ENCODE data around the gene TTLL13. TPM values are rescaled to one million over a fixed set of nuclear protein-coding genes. Genes with fewer than 3 reads are reported as not detected.
A peak's percentile ranks its signal among the peaks of the same experiment; 100 is the strongest.

The TTLL13 gene
- total RNA-seq, 2 experiments from 2014 or later = 0.39 to 0.46 TPM

DNA sequence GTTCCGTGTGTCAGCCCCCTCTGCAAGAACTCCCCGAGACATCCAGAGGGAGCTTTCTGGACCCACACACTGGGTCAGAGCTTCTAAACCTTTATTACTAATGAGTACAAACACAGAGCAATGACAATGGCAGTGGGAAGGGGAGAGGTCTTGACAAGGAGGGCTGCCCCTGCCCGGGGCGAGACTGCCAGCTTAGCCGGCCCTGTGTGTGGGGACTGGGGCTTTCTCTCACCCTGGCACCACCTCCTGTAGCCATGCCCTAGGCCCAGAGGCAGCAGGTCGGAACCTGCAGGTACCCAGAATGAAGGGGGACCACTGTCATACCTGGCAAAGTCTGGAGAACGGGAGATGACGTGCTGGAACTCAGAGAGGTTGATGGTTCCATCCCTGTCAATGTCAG lies 18.7 kb upstream of the TTLL13 start:
- Mint-ChIP-seq H3K4me1 (peaks cover 46% of the 10 kb centered on the region), H3K4me3 (peak overlapping the region; percentile 99), H3K27me3 (no peaks in the 10 kb centered on the region), H3K9me3 (ENCODE audit: low read depth) (no peaks in the 10 kb centered on the region), H3K36me3 (ENCODE audit: low read depth) (peaks cover 39% of the 10 kb centered on the region), H3K27ac (peak overlapping the region; percentile 97)
- POLR2A ChIA-PET = no interaction called here
- intact Hi-C loops (cut with DNase I, micrococcal nuclease) = loop anchor here (1.0 to 5.0 kb wide), 6 partner anchors 29 to 538 kb away; partner anchors contain the start of genes SEMA4B (in 2 of the 2), IDH2 (in 1 of the 2), PEX11A (in 1 of the 2) and WDR93 (in 1 of the 2)
- DNase-seq (no peak), ATAC-seq (no peak)
- CTCF ChIA-PET = interaction anchor here (1.0 to 3.0 kb wide), 5 partner anchors 9 to 88 kb away, joined by 3 to 13 read pairs (median 5); no protein-coding TSS in a partner anchor

DNA sequence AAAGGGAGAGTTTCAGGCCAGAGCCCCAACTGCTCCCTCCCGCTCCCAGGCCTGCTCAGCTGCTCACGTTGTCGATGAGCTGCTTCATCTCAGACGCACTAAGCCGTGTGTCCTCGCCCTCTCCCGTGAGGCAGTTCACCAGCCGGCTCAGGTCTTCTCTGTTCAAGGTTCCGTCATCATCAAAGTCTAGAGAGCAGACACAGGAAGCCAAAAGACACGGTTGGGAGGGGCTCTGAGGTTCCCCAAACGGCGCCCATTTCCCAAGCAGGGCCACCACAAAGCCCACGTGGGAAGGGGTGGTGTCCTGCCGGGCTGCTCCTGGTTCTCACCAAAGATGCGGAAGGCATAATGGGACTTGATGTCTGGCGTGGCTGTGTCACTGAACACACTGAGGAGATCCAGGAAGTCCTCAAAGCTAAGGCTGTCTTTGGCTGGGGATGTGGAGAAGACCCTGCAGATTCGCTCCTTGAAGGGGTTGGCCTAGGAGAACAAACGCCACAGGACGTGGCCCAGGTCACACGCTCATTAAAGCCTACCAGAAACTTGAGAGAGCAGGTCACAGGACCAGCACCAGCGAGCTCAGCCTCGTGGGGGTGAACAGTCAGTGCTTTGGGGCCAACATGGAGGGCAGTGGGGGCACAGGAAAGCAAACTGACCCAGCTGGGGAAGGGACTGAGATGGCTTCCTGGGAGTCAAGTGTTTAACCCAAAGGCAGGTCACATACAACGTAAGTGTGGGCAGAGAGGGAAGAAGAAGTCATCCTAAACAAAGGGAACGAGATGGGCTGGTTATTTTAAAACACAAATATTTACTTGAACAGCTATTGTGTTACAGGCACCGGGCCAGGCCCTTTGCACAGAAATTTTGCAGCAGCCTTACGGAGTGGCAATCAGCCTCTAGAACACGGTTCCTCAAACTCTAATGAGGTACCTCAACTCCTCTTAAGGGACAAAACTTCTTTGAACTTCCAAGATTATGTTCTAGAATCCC lies 18.0 kb upstream of the TTLL13 start:
- H3K4me3 Mint-ChIP-seq = peak overlapping the region; percentile 99
- DNase-seq = peak; percentile 85

DNA sequence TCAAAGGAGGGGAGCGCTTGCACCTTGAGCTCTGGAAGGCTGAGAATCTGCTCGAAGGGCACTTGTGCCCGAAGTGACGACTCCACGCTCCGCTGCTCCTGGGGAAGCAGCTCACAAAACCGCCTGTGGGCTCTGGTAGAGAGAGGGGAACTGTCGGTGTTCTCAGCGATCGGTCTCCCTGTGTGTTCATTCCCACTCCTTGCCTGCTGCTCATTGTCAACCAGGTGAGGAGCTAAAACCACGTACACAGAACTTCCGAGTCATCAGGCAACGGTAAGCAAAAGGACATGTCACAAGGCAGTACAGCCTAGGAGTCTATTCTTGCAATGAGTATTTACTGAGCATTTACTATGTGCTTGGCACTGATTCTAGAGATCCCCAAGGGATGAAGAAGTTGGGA lies 17.2 kb upstream of the TTLL13 start:
- H3K27me3 Mint-ChIP-seq = no peaks in the 10 kb centered on the region
- intact Hi-C loops (cut with DNase I, micrococcal nuclease) = loop anchor here (5.0 kb wide), 4 partner anchors 130 to 540 kb away; partner anchors contain the start of genes IDH2 (in 1 of the 2), PEX11A (in 1 of the 2), WDR93 (in 1 of the 2) and ZNF710 (in 1 of the 2)
- ChIA-PET CTCF (interaction anchor here (0.6 to 3.0 kb wide), 8 partner anchors 10 to 199 kb away, joined by 3 to 13 read pairs (median 4); no protein-coding TSS in a partner anchor), POLR2A (interaction anchor here (0.6 to 1.3 kb wide), 3 partner anchors 11 to 338 kb away, joined by 3 to 4 read pairs (median 3); partner anchors contain the start of gene AP3S2)
- peaks cover 44% of the 10 kb centered on the region for H3K36me3 Mint-ChIP-seq (ENCODE audit: low read depth)
- peak; percentile 7 for ATAC-seq
- peak overlapping the region; percentile 97 for H3K27ac Mint-ChIP-seq
- DNase-seq = peak; percentile 50
- peaks cover 46% of the 10 kb centered on the region for H3K4me1 Mint-ChIP-seq
- peak overlapping the region; percentile 99 for H3K4me3 Mint-ChIP-seq
- no peaks in the 10 kb centered on the region for H3K9me3 Mint-ChIP-seq (ENCODE audit: low read depth)

More for the DNA sequence above, 18.0 kb upstream of the TTLL13 start:
- POLR2A ChIA-PET = interaction anchor here (0.6 to 1.3 kb wide), 2 partner anchors 10 to 36 kb away, joined by 3 read pairs; no protein-coding TSS in a partner anchor
- ATAC-seq = peak; percentile 69
- intact Hi-C loops (cut with DNase I, micrococcal nuclease) = loop anchor here (1.0 to 5.0 kb wide), 6 partner anchors 30 to 539 kb away; partner anchors contain the start of genes SEMA4B (in 2 of the 2), IDH2 (in 1 of the 2), PEX11A (in 1 of the 2) and WDR93 (in 1 of the 2)
- peak overlapping the region; percentile 97 for H3K27ac Mint-ChIP-seq
- peaks cover 42% of the 10 kb centered on the region for H3K36me3 Mint-ChIP-seq (ENCODE audit: low read depth)
- CTCF ChIA-PET = interaction anchor here (0.5 to 3.0 kb wide), 9 partner anchors 9 to 330 kb away, joined by 3 to 13 read pairs (median 4); no protein-coding TSS in a partner anchor
- no peaks in the 10 kb centered on the region for H3K9me3 Mint-ChIP-seq (ENCODE audit: low read depth)
- H3K27me3 Mint-ChIP-seq = no peaks in the 10 kb centered on the region
- peaks cover 46% of the 10 kb centered on the region for H3K4me1 Mint-ChIP-seq

DNA sequence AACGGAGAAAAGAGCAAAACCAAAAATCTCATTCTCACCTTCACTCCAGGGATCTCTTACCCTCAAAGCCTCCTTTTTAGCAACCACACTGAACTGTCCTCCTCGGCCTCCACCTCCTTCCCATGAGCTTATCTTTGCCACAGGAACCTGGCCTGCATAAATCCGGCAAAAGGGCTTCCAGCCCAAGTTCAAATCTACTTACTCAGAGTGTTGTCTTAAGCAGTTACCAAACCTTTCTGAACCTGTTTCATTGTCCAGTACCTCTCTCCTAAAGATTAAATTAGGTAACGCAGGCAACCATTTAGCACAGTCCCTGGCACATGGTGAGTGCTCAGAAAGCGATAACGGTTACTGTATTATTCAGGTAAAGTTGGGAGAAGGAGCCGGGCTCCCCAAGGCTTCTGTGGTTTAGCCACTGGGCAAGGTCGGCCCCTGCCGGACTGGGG lies 16.4 kb upstream of the TTLL13 start:
- Mint-ChIP-seq H3K9me3 (ENCODE audit: low read depth) (no peaks in the 10 kb centered on the region), H3K4me1 (peaks cover 46% of the 10 kb centered on the region), H3K36me3 (ENCODE audit: low read depth) (peaks cover 44% of the 10 kb centered on the region), H3K27ac (peak overlapping the region; percentile 97), H3K4me3 (peak overlapping the region; percentile 99), H3K27me3 (no peaks in the 10 kb centered on the region)
- ChIA-PET POLR2A (interaction anchor here (0.5 to 1.5 kb wide), 7 partner anchors 24 to 698 kb away, joined by 3 to 9 read pairs (median 4); partner anchors contain the start of genes AP3S2, NGRN and SEMA4B), CTCF (interaction anchor here (0.6 to 3.0 kb wide), 11 partner anchors 16 to 132 kb away, joined by 3 to 13 read pairs (median 4); partner anchors contain the start of genes SEMA4B and TTLL13)
- no peak for ATAC-seq
- no peak for DNase-seq
- intact Hi-C loops (cut with DNase I, micrococcal nuclease) = loop anchor here (1.0 to 5.0 kb wide), 9 partner anchors 49 to 541 kb away; partner anchors contain the start of genes IDH2 (in 2 of the 2), BLM (in 1 of the 2), PEX11A (in 1 of the 2) and WDR93 (in 1 of the 2)

DNA sequence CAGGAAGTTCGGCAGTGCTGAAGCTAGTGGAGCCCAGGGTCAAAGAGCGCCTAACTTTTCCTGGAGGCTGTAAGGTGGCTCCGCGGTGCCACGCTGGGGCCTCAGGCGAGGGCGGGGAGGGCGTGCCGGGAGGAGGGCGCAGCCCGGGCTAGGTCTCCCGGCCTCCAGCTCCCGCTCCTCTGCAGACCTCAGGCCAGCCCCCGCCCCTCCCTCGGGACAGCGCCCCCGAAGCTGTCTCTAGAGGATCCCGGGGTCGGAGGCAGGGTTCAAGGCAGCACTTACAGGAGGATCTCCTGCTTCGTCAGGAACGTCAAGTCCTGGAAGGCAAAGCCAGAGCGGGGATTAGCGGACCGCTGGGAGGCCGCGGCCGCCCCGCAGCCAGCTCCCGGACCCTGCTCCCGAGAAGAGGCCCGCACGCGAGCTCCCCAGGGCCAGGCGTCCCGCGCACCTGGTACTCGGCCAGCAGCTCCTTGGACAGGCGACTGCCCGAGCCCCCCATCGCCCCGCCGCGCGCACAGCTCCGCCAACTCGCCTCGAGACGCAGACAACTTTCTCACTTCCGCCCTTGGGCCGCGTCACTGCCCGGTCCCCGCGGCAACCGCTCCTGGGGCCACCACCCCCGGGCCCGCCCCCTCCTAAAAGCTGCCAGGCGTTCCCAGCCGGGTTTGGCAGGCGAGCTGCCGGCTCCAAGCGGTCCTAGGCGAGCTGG lies 15.8 kb upstream of the TTLL13 start, which contains the start of gene CIB1:
Gene CIB1, minus strand, starts transcription at position 555 of the 709 bp plus-strand sequence. Its CDS starts 56 bp downstream, at position 499.
- peak within 1 kb of the TSS; percentile 97 for H3K27ac Mint-ChIP-seq
- CTCF ChIA-PET = interaction anchor here (0.6 to 3.0 kb wide), 14 partner anchors 12 to 812 kb away, joined by 3 to 13 read pairs (median 4); partner anchors contain the start of genes NGRN, SEMA4B, TTLL13 and ZNF710
- peaks cover 46% of the 10 kb centered on the region for H3K4me1 Mint-ChIP-seq
- intact Hi-C loops (cut with DNase I, micrococcal nuclease) = loop anchor here (1.0 to 5.0 kb wide), 17 partner anchors 16 to 702 kb away; partner anchors contain the start of genes IDH2 (in 2 of the 2), NGRN (in 2 of the 2), AP3S2 (in 1 of the 2) and BLM (in 1 of the 2)
- peak; percentile 82 for ATAC-seq
- H3K27me3 Mint-ChIP-seq = no peaks in the 10 kb centered on the region
- peak within 1 kb of the TSS; percentile 99 for H3K4me3 Mint-ChIP-seq
- H3K9me3 Mint-ChIP-seq (ENCODE audit: low read depth) = no peaks in the 10 kb centered on the region
- DNase-seq = peak; percentile 99
- POLR2A ChIA-PET = interaction anchor here (0.5 to 1.5 kb wide), 11 partner anchors 19 to 698 kb away, joined by 3 to 9 read pairs (median 4); partner anchors contain the start of genes AP3S2, NGRN and SEMA4B
- H3K36me3 Mint-ChIP-seq (ENCODE audit: low read depth) = peaks cover 46% of the 10 kb centered on the region

DNA sequence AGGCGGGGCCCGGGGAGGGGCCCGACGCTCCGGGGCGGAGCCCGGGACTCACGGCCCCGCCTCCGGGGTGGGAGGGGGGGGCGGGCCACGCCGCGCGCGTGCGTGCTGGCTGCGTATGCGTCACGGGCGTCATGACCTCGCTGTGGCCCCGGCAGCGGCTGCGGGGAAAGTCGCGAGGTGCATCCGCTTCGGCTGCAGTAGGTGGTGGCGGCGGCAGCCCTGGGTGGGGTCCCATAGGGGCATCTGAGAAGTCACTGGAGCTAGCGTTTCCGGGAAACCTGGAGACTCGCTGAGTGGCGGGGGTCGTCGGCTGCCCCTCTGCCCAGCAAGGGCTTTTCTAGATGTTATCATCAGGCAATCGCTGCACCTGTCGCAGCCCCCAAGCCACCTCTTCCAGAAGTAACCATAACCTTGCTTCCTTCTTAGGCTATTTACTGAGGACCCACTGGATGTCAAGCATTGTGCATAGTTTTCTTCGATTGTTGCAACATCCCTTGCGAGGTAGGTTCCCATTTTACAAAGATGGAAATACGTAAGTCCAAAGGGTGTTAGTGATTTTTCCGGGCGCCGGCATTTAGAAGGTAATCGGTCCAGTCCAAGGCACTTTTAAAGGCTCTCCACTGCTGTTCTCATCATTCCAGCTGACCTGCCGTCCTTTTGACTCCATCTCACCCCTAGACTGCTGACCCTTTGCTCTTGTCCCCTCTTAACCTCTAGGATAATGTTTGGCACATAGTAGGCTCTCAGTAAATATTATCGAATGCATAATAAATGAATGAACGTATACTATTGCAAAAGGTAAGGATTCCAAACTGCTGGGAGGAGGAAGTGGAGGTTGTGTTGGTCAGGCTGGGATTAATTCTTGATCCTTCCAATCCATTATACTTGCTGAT lies 15.0 kb upstream of the TTLL13 start, which contains the start of gene GDPGP1:
Gene GDPGP1, plus strand, starts transcription at position 114 of the 893 bp plus-strand sequence. CDS start 6,700 bp downstream, outside the sequence.
- ATAC-seq = no peak
- H3K4me3 Mint-ChIP-seq = peak within 1 kb of the TSS; percentile 99
- no peaks in the 10 kb centered on the region for H3K9me3 Mint-ChIP-seq (ENCODE audit: low read depth)
- no peak for DNase-seq
- H3K4me1 Mint-ChIP-seq = peaks cover 44% of the 10 kb centered on the region
- no peaks in the 10 kb centered on the region for H3K27me3 Mint-ChIP-seq
- intact Hi-C loops (cut with DNase I, micrococcal nuclease) = loop anchor here (1.0 to 5.0 kb wide), 12 partner anchors 15 to 701 kb away; partner anchors contain the start of genes NGRN (in 2 of the 2), AP3S2 (in 1 of the 2), IDH2 (in 1 of the 2) and IQGAP1 (in 1 of the 2)
- peaks cover 43% of the 10 kb centered on the region for H3K36me3 Mint-ChIP-seq (ENCODE audit: low read depth)
- H3K27ac Mint-ChIP-seq = peak within 1 kb of the TSS; percentile 97
- ChIA-PET CTCF (interaction anchor here (0.5 to 2.1 kb wide), 12 partner anchors 13 to 811 kb away, joined by 3 to 9 read pairs (median 4); partner anchors contain the start of genes NGRN, SEMA4B, TTLL13 and ZNF710), POLR2A (interaction anchor here (0.6 to 1.5 kb wide), 8 partner anchors 18 to 697 kb away, joined by 3 to 6 read pairs (median 4); partner anchors contain the start of gene SEMA4B)

DNA sequence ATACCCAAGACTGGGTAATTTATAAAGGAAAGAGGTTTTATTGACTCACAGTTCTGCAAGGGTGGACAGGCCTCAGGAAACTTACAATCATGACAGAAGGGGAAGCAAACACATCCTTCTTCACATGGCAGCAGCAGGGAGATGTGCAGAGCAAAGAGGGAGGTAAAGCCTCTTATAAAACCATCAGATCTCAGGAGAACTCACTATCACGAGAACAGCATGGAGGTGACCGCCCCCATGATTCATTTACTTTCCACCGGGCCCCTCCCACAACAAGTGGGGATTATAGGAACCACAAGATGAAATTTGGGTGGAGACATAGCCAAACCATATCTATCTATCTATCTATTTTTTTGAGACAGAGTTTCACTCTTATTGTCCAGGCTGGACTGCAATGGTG lies 10.0 kb upstream of the TTLL13 start:
- intact Hi-C loops (cut with DNase I, micrococcal nuclease) = no loop called here
- Mint-ChIP-seq H3K27me3 (no peaks in the 10 kb centered on the region), H3K4me3 (no peak overlapping the region), H3K4me1 (peaks cover 11% of the 10 kb centered on the region), H3K27ac (peak overlapping the region; percentile 52), H3K9me3 (ENCODE audit: low read depth) (no peaks in the 10 kb centered on the region), H3K36me3 (ENCODE audit: low read depth) (peaks cover 15% of the 10 kb centered on the region)
- ChIA-PET POLR2A (no interaction called here), CTCF (no interaction called here)
- DNase-seq (peak; percentile 20), ATAC-seq (peak; percentile 23)

DNA sequence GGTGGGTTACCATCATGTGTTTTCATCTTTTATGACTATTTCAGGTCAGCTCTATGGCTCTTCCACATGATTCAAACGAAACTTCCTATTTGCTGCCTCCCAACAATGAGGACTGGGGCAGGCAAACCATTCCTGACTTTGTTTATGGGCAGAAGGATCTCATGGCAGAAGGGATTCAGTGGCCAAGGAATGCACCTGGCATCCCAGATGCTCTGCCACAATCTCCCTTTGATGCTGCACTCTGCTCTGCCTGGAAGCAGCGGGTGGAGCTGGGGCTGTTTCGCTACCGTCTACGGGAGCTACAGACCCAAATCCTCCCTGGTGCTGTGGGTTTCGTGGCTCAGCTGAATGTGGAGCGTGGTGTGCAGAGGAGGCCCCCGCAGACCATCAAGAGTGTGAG lies 8.5 kb upstream of the TTLL13 start:
- no peaks in the 10 kb centered on the region for H3K9me3 Mint-ChIP-seq (ENCODE audit: low read depth)
- no peaks in the 10 kb centered on the region for H3K27me3 Mint-ChIP-seq
- H3K4me1 Mint-ChIP-seq = peaks cover 3% of the 10 kb centered on the region
- intact Hi-C loops (cut with DNase I, micrococcal nuclease) = no loop called here
- ATAC-seq = no peak
- no peak overlapping the region for H3K4me3 Mint-ChIP-seq
- ChIA-PET POLR2A (no interaction called here), CTCF (no interaction called here)
- H3K27ac Mint-ChIP-seq = no peak overlapping the region
- peaks cover 13% of the 10 kb centered on the region for H3K36me3 Mint-ChIP-seq (ENCODE audit: low read depth)
- no peak for DNase-seq

Data from activated CD4-positive, alpha-beta T cell treated with anti-CD3 and anti-CD28 coated beads for 36 hours (primary cell).